Left ventricle myocardium inferior (tissue), 1 donor: Measurements from ENCODE around the gene MVB12B. TPM values are rescaled to one million over a fixed set of nuclear protein-coding genes. Genes with fewer than 3 reads are reported as not detected.

Source experiments
- DNase-seq: peaks from one replicate; pipeline ENCODE4 v3.0.0-alpha.2; 2020
- H3K27ac ChIP-seq: fragments of 200-600 bp; replicated peaks from 2 replicates; pipeline ENCODE4 v1.8.0; 2021
- H3K27me3 ChIP-seq: fragments of 200-600 bp; 2 replicates; pipeline ENCODE4 v1.8.0; 2021; ENCODE audit warnings: low read depth
- H3K36me3 ChIP-seq: fragments of 200-600 bp; 2 replicates; pipeline ENCODE4 v1.8.0; 2021
- H3K4me1 ChIP-seq: fragments of 200-600 bp; 2 replicates; pipeline ENCODE4 v1.8.0; 2021
- H3K4me3 ChIP-seq: fragments of 200-600 bp; 2 replicates; pipeline ENCODE4 v1.8.0; 2021; ENCODE audit warnings: mild to moderate bottlenecking, moderate library complexity
- H3K9me3 ChIP-seq: fragments of 200-600 bp; replicated peaks from 2 replicates; pipeline ENCODE4 v1.8.0; 2021
- intact Hi-C: fragments of 100-400 bp; cut with micrococcal nuclease; formaldehyde crosslinking; loops from one replicate; pipeline ENCODE4 v1.11.0; 2022
- total RNA-seq: library from RNA; stranded (reverse); fragmentation: NEBNext Ultra II Directional; extraction: Animal tissue kit (Norgen Biotek cat#: 25700); gene quantifications from one replicate; pipeline ENCODE4 v1.2.1, GENCODE V29; 2021
- TF ChIP-seq, protein P1 (sequence below): fragments of 200-600 bp; IDR thresholded peaks from 2 replicates; pipeline ENCODE4 v1.8.0; 2021; ENCODE audit warnings: antibody characterized with exemption, mild to moderate bottlenecking, borderline replicate concordance
- donor health status: DM: no; HTN: yes; CAD: no; lungs with severe emphysema.

The MVB12B gene
- total RNA-seq, 1 donor from 2014 or later = 11.2 TPM

DNA sequence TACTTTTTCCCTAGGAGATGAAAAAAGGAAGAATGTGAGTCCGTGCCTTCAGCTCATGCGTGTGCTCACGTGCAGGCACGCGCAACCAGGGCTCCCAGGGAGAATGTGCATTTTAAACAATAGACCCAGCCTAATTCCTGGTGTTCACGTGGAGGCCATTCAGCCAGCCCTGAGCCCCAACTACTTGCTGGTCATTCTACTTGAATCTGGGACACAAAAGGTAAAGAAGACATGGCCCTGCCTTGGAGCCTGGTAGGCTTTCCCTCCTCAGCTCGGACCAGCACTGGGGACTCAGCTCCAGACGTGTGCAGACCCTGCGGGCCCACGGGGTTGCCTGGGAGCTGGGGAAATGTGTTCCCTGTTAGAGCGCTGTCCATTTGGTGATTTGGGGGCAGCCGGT, 125.5 kb downstream of the MVB12B start:
- no peaks in the 10 kb centered on the region for H3K9me3 ChIP-seq
- DNase-seq = no peak
- peaks cover 14% of the 10 kb centered on the region for H3K4me1 ChIP-seq
- TF ChIP-seq, protein P1, sequence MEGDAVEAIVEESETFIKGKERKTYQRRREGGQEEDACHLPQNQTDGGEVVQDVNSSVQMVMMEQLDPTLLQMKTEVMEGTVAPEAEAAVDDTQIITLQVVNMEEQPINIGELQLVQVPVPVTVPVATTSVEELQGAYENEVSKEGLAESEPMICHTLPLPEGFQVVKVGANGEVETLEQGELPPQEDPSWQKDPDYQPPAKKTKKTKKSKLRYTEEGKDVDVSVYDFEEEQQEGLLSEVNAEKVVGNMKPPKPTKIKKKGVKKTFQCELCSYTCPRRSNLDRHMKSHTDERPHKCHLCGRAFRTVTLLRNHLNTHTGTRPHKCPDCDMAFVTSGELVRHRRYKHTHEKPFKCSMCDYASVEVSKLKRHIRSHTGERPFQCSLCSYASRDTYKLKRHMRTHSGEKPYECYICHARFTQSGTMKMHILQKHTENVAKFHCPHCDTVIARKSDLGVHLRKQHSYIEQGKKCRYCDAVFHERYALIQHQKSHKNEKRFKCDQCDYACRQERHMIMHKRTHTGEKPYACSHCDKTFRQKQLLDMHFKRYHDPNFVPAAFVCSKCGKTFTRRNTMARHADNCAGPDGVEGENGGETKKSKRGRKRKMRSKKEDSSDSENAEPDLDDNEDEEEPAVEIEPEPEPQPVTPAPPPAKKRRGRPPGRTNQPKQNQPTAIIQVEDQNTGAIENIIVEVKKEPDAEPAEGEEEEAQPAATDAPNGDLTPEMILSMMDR = no peak
- no peaks in the 10 kb centered on the region for H3K36me3 ChIP-seq
- intact Hi-C loops = no loop called here
- H3K27ac ChIP-seq = no peak overlapping the region
- no peak overlapping the region for H3K4me3 ChIP-seq
- H3K27me3 ChIP-seq = no peaks in the 10 kb centered on the region

DNA sequence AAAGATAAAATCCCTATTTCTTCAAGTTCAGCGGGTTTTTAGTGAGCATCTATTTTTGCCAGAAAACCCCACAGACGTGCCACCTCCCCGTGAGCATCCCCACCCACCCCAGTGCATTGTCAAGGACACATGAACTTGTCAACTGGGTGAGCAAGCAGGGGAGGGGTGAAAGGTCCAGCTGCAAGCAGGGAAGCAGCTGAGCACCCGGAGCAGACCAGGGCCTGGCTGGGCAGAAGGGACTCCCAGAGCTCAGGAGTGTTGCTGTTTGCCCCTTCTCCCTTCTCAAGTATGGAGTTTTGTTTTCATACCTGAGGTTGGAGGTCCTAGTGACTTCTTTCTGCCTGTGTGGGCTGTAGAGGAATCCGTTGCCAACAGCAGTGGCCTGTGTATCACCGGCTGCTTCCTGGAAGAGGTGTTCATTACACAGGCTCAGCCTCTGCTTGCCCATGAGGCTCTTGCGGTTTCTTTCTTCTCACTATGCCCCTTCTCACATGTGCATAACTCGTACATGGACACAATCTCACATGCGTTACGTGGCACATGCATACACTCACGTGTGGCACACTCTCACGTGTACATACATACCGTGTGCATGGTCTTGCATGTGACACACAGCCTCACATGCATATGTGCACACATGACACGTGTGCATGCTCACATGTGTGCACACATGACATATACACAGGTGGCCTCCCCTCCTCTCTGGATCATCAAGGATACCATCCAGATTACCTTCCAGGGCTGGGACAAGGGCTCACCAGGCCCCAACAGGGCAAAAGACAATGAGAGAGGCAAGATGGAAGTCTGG, 126.7 kb downstream of the MVB12B start:
- Histone ChIP-seq H3K36me3 (no peaks in the 10 kb centered on the region), H3K4me3 (no peak overlapping the region), H3K27ac (no peak overlapping the region), H3K4me1 (peaks cover 15% of the 10 kb centered on the region), H3K27me3 (no peaks in the 10 kb centered on the region), H3K9me3 (no peaks in the 10 kb centered on the region)
- TF ChIP-seq, protein P1 = no peak
- intact Hi-C loops = no loop called here
- no peak for DNase-seq

DNA sequence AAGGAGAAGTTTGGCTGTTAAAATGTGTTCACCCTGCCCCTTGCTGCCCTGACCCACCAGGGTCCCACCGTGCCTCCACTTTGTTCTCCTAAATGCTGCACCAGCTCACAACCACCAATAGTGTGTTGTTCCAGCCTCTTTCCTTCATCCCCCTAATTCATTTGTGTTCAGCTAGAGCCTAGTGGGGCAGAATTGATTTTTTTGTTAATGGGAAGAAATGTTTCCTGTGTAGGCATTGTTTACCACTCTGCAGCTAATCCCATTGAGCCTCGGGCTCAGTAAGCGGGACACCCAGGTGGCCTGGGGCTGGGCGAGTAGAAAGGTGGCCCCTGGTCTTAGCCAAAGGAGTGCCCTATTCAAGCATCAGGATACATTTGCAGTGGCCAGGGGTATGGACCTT, 127.6 kb downstream of the MVB12B start:
- intact Hi-C loops = no loop called here
- H3K27me3 ChIP-seq = no peaks in the 10 kb centered on the region
- TF ChIP-seq, protein P1 = no peak

DNA sequence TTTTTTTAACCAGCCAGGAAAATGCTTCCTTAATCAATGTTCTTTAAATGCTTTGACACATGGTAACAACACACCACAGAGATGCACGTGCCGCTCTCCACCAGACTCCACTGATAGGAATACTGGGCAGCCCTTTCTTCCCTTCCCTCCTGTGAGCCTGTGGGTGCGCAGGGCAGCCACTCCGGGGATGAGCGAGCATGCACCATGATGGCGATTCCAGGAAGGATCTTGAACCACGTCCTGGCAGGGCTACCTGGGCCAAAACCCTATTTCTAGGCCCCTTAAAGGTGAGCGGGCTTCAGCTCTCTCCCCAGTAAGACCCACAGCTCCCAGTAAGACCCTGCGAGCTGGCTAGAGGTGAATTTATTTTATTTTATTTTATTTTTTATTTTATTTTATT, 128.2 kb downstream of the MVB12B start:
- Histone ChIP-seq H3K9me3 (no peaks in the 10 kb centered on the region), H3K4me1 (peaks cover 15% of the 10 kb centered on the region), H3K27ac (no peak overlapping the region), H3K27me3 (no peaks in the 10 kb centered on the region), H3K36me3 (no peaks in the 10 kb centered on the region), H3K4me3 (no peak overlapping the region)
- TF ChIP-seq, protein P1 = no peak
- intact Hi-C loops = no loop called here
- DNase-seq = no peak

More for the DNA sequence above, 127.6 kb downstream of the MVB12B start:
- no peaks in the 10 kb centered on the region for H3K36me3 ChIP-seq
- H3K4me1 ChIP-seq = peaks cover 15% of the 10 kb centered on the region
- no peak for DNase-seq
- H3K4me3 ChIP-seq = no peak overlapping the region
- no peaks in the 10 kb centered on the region for H3K9me3 ChIP-seq
- no peak overlapping the region for H3K27ac ChIP-seq

DNA sequence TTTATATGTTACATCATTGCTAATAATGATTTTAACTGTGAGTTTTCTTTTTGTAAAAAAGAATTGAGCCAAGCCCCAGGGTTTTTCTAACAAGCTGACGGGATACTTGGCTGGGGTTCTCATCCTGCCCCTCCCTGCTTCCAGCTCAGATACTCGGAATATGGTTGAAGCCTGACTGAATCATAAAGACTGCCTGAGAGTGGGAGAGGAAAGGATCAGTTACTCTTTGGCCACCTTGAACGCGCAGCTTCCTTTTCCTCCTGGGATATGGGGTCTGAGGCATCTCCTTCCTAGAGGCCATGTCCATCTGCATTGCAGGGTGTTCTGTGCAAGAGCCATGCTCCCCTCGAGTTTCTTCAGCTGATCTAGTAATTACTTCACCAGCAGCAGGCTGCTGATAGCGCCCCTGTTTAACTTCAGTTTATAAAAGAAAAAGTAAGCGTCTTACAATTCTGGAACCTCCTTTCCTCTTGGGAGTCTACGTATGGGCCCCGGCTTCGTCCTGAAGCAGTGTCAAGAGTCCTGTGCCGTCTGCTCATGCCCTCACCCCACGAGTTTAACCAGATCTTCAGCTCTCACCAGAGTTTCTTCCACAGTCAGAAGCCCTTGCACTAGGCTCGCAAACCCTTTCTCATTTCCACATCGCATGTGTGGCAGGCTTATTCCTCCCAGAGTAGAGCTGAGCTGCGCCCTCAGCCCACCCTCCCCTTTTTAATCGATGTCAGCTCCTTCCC, 130.0 kb downstream of the MVB12B start:
- Histone ChIP-seq H3K4me1 (peaks cover 15% of the 10 kb centered on the region), H3K27me3 (no peaks in the 10 kb centered on the region), H3K4me3 (no peak overlapping the region), H3K9me3 (no peaks in the 10 kb centered on the region), H3K27ac (no peak overlapping the region), H3K36me3 (no peaks in the 10 kb centered on the region)
- TF ChIP-seq, protein P1 = no peak
- DNase-seq = no peak
- intact Hi-C loops = no loop called here
